Muscle of leg (tissue), 16 donors: ENCODE results near the gene NR2C2. TPM values are rescaled to one million over a fixed set of nuclear protein-coding genes. Genes with fewer than 3 reads are reported as not detected.
"Not testable (repeated sequence)": the region's sequence is repeated elsewhere in the genome, so short reads cannot be mapped to it uniquely, and the experiment has no call there.

ENCODE experiments used
- DNase-seq: peaks from one replicate; pipeline ENCODE4 v3.0.0; 2013
- H3K27ac ChIP-seq: one replicate; pipeline ENCODE4 v1.5.1; 2013; ENCODE audit warnings: mild to moderate bottlenecking, low read length, control low read depth
- H3K27me3 ChIP-seq: one replicate; pipeline ENCODE4 v1.6.1; 2013; ENCODE audit warnings: low read length; ENCODE audit not compliant: control insufficient read depth, insufficient read depth
- H3K36me3 ChIP-seq: one replicate; pipeline ENCODE4 v1.6.1; 2013; ENCODE audit warnings: low read length; ENCODE audit not compliant: control insufficient read depth, insufficient read depth
- H3K4me1 ChIP-seq: one replicate; pipeline ENCODE4 v1.6.1; 2013; ENCODE audit warnings: low read length; ENCODE audit not compliant: control insufficient read depth, insufficient read depth
- H3K4me3 ChIP-seq: one replicate; pipeline ENCODE4 v1.5.1; 2013; ENCODE audit warnings: low read length, control low read depth
- H3K9me3 ChIP-seq: replicated peaks from 2 replicates; pipeline ENCODE4 v1.6.1; 2013; ENCODE audit warnings: low read depth, low read length; ENCODE audit not compliant: control insufficient read depth
- WGBS: methylation state at CpG from one replicate; pipeline ENCODE4 v1.1.5; 2013; ENCODE audit warnings: missing lambda C conversion rate; ENCODE audit not compliant: insufficient coverage; 5-methylcytosine and 5-hydroxymethylcytosine counted together
- long read RNA-seq, 11 donors: transcript quantifications; one replicate each; lab custom pipeline, GENCODE V29; 2026
- polyA plus RNA-seq, 8 donors: library from polyadenylated mRNA; unstranded; fragments of 120-200 nt; gene quantifications; one replicate each; pipeline versions ENCODE4 v1.2.1 to v1.2.3, GENCODE V29; 2013; ENCODE audit warnings: inconsistent platforms in 1 of 8, low replicate concordance in 1 of 8; ENCODE audit not compliant: insufficient read length in 8 of 8, insufficient read depth in 1 of 8
- total RNA-seq: library from RNA; stranded (reverse); fragments of 120-200 nt; gene quantifications from one replicate; pipeline ENCODE4 v1.2.4, GENCODE V29; 2013

NR2C2 gene
- total RNA-seq: 25.9 TPM
- 10 to 100 TPM; 24.5 to 41.6 (median 30.4) TPM for polyA plus RNA-seq
- long read RNA-seq, donor 1, partial matches to known transcripts: 0 of 5 reads
- long read RNA-seq, donor 1, other reads (novel, unspliced or antisense): 0 of 5 reads
- long read RNA-seq, donor 2: 0 reads
- long read RNA-seq, donor 3, partial matches to known transcripts: 46 of 76 reads
- long read RNA-seq, donor 3, other reads (novel, unspliced or antisense): 26 of 76 reads
- long read RNA-seq, donor 4, partial matches to known transcripts: 0 of 3 reads
- long read RNA-seq, donor 4, other reads (novel, unspliced or antisense): 0 of 3 reads
- long read RNA-seq, donor 5, partial matches to known transcripts: 0 of 6 reads
- long read RNA-seq, donor 5, other reads (novel, unspliced or antisense): 0 of 6 reads
- long read RNA-seq, donor 6, partial matches to known transcripts: 90 of 123 reads
- long read RNA-seq, donor 6, other reads (novel, unspliced or antisense): 31 of 123 reads
- long read RNA-seq, donor 7, partial matches to known transcripts: 10 of 40 reads
- long read RNA-seq, donor 7, other reads (novel, unspliced or antisense): 29 of 40 reads
- long read RNA-seq, donor 8, partial matches to known transcripts: 0 of 3 reads
- long read RNA-seq, donor 8, other reads (novel, unspliced or antisense): 0 of 3 reads
- long read RNA-seq, donor 9, partial matches to known transcripts: 23 of 27 reads
- long read RNA-seq, donor 9, other reads (novel, unspliced or antisense): 0 of 27 reads
- long read RNA-seq, donor 10, transcript NR2C2-206 (14 exons, 2,494 nt): major isoform, 5 of 85 reads
- long read RNA-seq, donor 10, partial matches to known transcripts: 78 of 85 reads
- long read RNA-seq, donor 10, other reads (novel, unspliced or antisense): 0 of 85 reads
- long read RNA-seq, donor 11, partial matches to known transcripts: 0 of 2 reads
- long read RNA-seq, donor 11, other reads (novel, unspliced or antisense): 0 of 2 reads

DNA sequence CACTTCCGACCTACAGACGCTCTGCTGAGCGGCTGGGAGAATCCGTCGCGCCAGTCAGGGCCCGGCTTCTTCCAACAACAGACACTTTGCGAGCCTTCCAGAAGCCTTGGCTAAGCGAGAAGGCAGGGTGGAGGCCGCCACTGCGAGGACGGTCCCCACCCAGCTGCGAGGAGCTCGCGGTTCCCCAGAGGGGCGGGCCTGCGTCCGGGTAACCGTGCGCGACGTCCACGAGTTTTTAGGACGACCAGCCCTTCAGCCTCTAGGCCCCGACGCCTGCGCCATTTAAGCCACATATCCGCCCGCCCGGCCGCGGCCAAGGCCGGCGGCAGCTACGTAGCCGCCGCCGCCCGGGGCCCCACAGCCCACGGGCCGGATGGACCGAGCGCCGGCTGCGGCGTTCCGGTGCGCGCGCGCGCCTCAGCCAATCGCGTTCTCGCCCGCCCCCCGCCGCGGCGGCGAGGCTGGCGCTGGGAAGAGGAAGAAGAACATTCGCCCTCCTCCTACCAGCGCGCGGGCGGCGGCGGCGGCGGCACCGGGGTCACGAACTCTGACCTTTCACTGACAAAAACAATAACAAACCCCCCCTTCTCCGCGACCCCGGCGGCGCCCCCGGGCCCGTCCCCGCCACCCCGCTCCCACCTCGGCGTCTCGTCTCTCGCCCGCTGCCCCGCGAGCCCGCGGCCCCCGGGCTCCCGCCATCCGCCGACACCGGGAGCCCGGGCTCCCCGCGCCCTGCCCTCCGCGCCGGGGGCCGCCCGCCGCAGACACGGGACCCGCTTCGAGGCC is at the start of gene NR2C2:
TSS of gene NR2C2 (plus strand) at position 484 of the 786 bp plus-strand sequence. CDS start 56,332 bp downstream, outside the sequence.
- Histone ChIP-seq H3K4me1 (peaks cover 11% of the 10 kb centered on the region), H3K36me3 (peaks cover 22% of the 10 kb centered on the region)
- peak; percentile 94 for DNase-seq

DNA sequence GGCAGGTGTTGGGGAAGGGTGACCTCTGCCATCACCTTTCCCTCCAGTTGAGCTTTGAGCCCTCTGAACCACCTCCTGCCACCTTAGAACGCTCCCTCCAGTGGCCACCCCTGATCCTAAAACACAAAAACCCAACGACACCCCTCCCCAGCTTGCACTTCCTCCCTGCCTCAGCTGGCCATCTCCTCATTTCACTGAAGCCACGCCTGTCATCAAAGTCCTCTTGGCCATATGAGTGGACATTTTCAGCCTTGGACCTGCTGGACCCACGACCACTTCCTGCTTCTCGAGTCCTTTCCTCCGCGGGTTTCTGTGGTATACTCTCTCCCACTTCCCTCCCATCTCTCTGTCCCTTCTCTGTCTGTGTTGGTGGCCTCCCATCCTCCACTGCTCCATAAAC is 48.5 kb upstream of the NR2C2 start:
- 71% methylated on average over 7 of the region's 7 CpGs for WGBS
- no peak overlapping the region for H3K27ac ChIP-seq
- peaks cover 13% of the 10 kb centered on the region for H3K36me3 ChIP-seq
- H3K27me3 ChIP-seq: no peaks in the 10 kb centered on the region
- DNase-seq: no peak
- H3K4me1 ChIP-seq: peaks cover 9% of the 10 kb centered on the region
- no peaks in the 10 kb centered on the region for H3K9me3 ChIP-seq
- H3K4me3 ChIP-seq: no peak overlapping the region

More for the DNA sequence above, at the start of gene NR2C2:
- H3K4me3 ChIP-seq: peak within 1 kb of the TSS; percentile 79
- under 1% methylated on average over 88 of the region's 108 CpGs for WGBS
- no peaks in the 10 kb centered on the region for H3K27me3 ChIP-seq
- no peaks in the 10 kb centered on the region for H3K9me3 ChIP-seq
- peak within 1 kb of the TSS; percentile 100 for H3K27ac ChIP-seq

DNA sequence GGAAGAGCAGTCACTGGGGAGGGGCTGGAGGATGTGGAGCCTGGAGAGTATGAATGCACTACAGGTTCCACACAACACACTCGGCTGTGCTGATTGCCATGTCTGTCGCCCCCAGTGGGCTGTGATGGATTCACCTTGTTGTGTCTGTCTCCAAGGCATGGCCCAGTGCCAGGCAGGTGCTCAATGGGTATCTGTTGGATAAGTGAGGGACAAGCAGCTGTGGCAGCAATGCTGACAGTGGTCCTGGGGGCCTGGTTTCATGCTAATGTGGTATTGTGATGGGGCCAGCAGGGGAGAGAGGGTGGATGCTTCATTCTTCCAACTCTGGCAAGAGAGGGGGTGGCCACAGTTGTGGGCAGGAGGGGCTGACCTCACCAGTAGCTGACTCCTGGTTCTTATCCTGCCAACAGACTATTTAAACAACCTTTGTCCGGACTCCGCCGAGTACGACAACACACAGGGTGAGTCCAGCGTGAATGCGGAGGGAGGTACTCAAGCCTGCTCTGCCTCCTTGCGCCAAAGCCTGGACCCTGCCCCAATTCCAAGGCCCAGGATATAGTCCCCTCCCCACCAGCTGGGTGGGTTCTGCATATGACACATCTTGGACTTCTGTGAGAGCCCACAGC is 47.3 kb upstream of the NR2C2 start:
- H3K27me3 ChIP-seq: no peaks in the 10 kb centered on the region
- H3K4me1 ChIP-seq: peaks cover 9% of the 10 kb centered on the region
- WGBS: no CpG with 5 or more reads among the region's 9 CpGs
- peaks cover 13% of the 10 kb centered on the region for H3K36me3 ChIP-seq
- no peak overlapping the region for H3K4me3 ChIP-seq
- H3K9me3 ChIP-seq: peaks cover 2% of the 10 kb centered on the region
- DNase-seq: no peak
- no peak overlapping the region for H3K27ac ChIP-seq

DNA sequence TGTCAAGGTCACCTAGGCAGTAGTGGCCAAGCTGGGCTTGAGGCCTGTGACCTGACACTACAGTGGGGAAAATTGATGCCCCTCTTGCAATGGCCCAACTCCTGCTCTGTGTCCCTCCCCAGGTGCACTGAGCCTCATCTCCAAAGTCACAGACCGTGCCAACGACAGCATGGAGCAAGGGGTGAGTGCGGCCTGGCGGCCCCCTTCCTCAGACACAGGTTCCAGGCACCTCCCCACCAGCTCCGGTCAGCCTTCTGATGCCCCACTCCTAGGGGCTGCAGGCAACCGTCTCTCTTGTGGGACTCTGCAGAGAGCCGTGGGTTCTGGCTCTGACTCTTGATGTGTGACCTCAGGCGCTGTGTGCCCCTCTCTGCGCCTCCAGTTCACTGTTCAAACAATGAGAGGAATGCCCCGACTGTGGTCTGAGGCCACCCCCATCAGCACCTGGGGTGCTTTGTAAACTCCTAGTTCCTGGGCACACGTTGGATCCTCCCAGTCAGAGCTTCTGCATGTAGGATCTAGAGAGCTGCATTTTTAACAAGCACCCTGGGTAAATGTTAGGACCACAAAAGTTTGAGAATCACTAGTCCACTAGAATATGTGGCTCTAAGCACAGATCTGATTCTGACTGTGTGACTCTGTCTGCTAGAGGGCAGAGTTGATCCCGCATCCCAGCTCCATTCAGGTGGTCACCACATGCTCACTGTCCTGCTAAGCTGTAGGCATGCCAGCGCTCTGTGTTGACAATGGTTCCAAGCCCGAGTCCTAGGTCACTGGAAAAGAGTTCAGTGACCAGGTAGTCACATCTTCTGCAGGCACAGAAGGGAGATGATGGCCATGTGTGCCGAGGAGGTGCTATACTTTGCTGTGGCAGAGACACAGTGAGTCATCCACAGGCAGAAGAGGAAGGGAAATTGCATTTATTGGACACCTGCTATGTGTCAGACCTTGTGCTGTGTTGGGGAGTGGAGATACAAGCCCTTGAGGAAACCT is 46.2 kb upstream of the NR2C2 start:
- H3K4me1 ChIP-seq: peaks cover 9% of the 10 kb centered on the region
- no peak overlapping the region for H3K4me3 ChIP-seq
- H3K27me3 ChIP-seq: no peaks in the 10 kb centered on the region
- 68% methylated on average over 15 of the region's 15 CpGs for WGBS
- peaks cover 13% of the 10 kb centered on the region for H3K36me3 ChIP-seq
- no peak for DNase-seq
- peaks cover 4% of the 10 kb centered on the region for H3K9me3 ChIP-seq
- H3K27ac ChIP-seq: no peak overlapping the region

DNA sequence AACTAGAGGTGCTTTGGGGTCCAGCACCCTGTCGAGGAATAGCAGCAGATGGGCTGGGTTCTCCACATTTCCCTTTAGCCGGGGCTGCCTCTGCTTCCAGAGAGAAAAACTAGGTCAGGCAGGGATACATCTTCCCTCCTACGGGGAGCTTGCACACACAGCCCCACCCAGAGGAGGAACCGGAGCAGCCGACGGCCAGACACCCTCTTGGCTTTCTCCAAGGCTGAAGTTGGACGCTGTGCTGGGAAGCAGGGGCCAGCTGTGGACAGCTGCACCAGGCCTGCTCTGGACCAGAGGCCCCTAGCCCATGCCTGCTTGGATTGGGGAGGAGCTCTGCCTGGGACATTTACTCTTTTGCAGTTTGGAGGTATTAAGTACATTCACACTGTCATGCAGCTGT is 44.7 kb upstream of the NR2C2 start:
- DNase-seq: peak; percentile 97
- H3K4me1 ChIP-seq: peaks cover 21% of the 10 kb centered on the region
- peaks cover 13% of the 10 kb centered on the region for H3K36me3 ChIP-seq
- H3K27me3 ChIP-seq: no peaks in the 10 kb centered on the region
- H3K27ac ChIP-seq: peak overlapping the region; percentile 67
- peaks cover 4% of the 10 kb centered on the region for H3K9me3 ChIP-seq
- 17% methylated on average over 4 of the region's 7 CpGs for WGBS
- no peak overlapping the region for H3K4me3 ChIP-seq

DNA sequence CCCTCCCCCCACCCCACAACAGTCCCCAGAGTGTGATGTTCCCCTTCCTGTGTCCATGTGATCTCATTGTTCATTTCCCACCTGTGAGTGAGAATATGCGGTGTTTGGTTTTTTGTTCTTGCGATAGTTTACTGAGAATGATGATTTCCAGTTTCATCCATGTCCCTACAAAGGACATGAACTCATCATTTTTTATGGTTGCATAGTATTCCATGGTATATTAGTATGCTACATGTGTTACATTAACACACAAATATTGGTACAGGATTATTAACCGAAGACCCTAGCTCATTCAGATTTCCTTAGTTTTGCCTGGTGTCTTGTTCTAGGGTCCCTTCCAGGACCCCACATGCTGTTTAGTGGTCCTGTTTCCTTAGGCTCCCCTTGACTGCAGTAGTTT is 43.9 kb upstream of the NR2C2 start:
- WGBS: no CpG with 5 or more reads among the region's 3 CpGs
- DNase-seq, H3K4me3 ChIP-seq, H3K27me3 ChIP-seq, H3K9me3 ChIP-seq, H3K27ac ChIP-seq: not testable (repeated sequence)
- peaks cover 10% of the 10 kb centered on the region for H3K36me3 ChIP-seq
- H3K4me1 ChIP-seq: peaks cover 24% of the 10 kb centered on the region

DNA sequence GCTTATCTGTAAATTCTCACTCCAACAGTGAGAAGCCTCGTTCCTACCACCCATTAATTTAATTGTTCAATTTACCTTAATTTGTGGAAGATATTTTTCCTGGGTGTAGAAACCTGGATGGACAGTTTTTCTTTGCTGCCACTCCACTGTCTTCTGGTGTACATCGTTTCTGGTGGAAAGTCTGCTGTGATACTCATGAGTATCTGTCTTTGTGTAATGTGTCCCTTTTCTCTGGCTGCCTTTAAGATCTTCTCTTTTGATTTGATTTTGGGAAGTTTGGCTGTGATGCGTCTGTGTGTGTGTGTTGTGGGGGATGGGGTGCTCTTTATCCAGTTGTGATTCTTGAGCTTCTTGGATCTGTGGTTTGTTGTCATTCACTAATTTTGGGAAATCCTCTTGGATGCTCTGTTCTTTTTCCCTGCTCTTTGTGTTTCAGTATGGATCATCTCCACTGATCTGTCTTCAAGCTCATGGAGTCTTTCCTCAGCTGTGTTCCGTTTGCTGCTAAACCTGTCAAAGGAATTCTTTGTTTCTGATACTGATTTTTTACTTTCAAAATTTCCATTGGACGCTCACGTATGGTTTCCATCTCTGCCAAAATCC is 42.2 kb upstream of the NR2C2 start:
- peaks cover 4% of the 10 kb centered on the region for H3K9me3 ChIP-seq
- H3K27ac ChIP-seq: no peak overlapping the region
- no peak overlapping the region for H3K4me3 ChIP-seq
- WGBS: 100% methylated on average over 3 of the region's 6 CpGs
- DNase-seq: no peak
- peaks cover 2% of the 10 kb centered on the region for H3K36me3 ChIP-seq
- H3K4me1 ChIP-seq: peaks cover 24% of the 10 kb centered on the region
- H3K27me3 ChIP-seq: no peaks in the 10 kb centered on the region

DNA sequence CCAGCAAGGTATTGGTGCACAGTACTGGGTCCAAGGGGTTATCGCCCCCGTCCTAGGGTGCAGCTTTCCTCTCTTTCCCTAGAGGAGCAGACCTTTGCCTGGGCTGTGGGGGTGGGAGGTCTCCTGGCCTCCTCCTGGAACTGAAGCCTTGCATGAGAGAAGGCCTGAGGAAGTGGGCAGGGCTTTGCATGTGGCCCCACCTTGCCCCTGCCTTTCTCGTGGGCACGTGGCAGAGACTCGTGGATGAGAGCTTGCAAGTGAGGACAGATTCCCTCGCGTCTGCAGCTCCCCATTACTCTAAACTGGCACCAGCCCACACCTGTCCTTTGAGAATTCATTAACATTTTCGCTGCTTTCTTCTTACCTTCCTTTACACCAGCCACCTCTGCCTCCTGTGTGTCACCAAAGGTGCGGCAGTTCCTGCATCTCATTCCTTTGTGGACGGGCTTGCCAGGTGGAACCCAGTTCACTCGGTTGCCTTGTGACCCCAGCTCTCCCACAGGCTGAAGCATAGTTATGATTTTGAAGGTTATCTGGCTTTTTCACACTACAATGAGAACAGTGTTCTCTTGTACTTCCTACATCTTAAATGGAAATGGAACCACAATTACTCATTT is 40.9 kb upstream of the NR2C2 start:
- Histone ChIP-seq H3K4me3 (no peak overlapping the region), H3K9me3 (peaks cover 4% of the 10 kb centered on the region), H3K4me1 (peaks cover 24% of the 10 kb centered on the region), H3K27me3 (no peaks in the 10 kb centered on the region), H3K36me3 (peaks cover 7% of the 10 kb centered on the region), H3K27ac (no peak overlapping the region)
- no peak for DNase-seq
- WGBS: 81% methylated on average over 8 of the region's 11 CpGs
